Measurements from ENCODE around the gene LGI2. TPM values are rescaled to one million over a fixed set of nuclear protein-coding genes. Genes with fewer than 3 reads are reported as not detected.

The LGI2 gene, protein sequence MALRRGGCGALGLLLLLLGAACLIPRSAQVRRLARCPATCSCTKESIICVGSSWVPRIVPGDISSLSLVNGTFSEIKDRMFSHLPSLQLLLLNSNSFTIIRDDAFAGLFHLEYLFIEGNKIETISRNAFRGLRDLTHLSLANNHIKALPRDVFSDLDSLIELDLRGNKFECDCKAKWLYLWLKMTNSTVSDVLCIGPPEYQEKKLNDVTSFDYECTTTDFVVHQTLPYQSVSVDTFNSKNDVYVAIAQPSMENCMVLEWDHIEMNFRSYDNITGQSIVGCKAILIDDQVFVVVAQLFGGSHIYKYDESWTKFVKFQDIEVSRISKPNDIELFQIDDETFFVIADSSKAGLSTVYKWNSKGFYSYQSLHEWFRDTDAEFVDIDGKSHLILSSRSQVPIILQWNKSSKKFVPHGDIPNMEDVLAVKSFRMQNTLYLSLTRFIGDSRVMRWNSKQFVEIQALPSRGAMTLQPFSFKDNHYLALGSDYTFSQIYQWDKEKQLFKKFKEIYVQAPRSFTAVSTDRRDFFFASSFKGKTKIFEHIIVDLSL
- 0.03 TPM for polyA plus RNA-seq (2013, experiment 1 of 2)
- polyA plus RNA-seq (2013, experiment 2 of 2), result 0.04 TPM

DNA sequence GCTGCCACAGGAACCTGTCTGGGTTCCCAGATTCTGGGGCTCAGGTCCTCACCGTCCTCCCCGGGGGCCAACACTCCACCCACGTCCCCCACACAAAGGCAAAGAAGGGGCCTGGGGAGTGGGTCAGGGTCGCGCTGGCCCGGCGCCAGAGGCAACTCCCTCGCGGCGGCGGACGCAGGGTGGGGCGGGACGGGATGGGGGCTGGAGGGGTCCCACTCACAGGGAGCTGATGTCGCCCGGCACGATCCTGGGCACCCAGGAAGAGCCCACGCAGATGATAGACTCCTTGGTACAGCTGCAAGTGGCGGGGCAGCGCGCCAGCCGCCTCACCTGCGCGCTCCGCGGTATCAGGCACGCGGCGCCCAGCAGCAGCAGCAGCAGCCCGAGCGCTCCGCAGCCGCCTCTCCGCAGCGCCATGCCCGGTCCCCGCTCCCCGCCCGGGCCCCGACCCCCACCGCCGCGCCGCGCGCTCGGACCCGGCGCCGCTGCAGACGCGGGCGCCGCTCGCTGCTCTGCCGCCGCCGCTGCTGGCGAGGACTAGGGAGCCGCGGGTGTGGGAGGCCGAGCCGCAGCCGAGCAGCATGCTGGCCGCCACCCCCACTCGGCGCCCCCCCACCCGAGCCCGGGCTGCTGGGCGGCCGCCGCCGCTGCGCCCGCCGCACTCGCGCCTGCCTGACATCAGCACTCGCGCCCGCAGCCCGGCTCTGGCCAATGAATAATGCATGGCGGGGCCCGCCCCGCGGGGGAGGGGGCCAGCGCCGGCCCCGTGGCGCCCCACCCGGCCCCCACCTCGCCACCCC lies at the start of gene LGI2:
LGI2 (minus strand) TSS at position 670 of the 800 bp plus-strand sequence; CDS start at position 417, 253 bp downstream.
- H3K4me2 ChIP-seq (ENCODE audit: low read length, poor library complexity, severe bottlenecking), result peak within 1 kb of the TSS; percentile 91
- H3K14ac ChIP-seq (ENCODE audit: low read length in 2 of 2), result no peak within 1 kb of the TSS
- peaks cover 8% of the 10 kb centered on the region for H3K4me1 ChIP-seq (ENCODE audit: control insufficient read depth, insufficient read depth, low read depth, low read length)
- H3K18ac ChIP-seq (ENCODE audit: low read depth in 1 of 2, low read length in 2 of 2), result no peak within 1 kb of the TSS
- no peak within 1 kb of the TSS for H2BK15ac ChIP-seq (ENCODE audit: low read depth, poor library complexity, severe bottlenecking)
- DNase-seq, result no peak
- H2BK120ac ChIP-seq (ENCODE audit: low read depth, low read length), result no peak within 1 kb of the TSS
- no peak within 1 kb of the TSS for H3K4ac ChIP-seq (ENCODE audit: low read depth in 1 of 2, low read length in 2 of 2)
- no peak within 1 kb of the TSS for H4K91ac ChIP-seq (ENCODE audit: low read length)
- H2BK12ac ChIP-seq (ENCODE audit: low read length in 2 of 2), result no peak within 1 kb of the TSS
- peak within 1 kb of the TSS; percentile 56 to 77 for H3K4me3 ChIP-seq (ENCODE audit: insufficient read depth in 1 of 2, low read depth in 1 of 2, low read length in 2 of 2)
- no peak within 1 kb of the TSS for H3K23ac ChIP-seq (ENCODE audit: low read length in 2 of 2)
- no peaks in the 10 kb centered on the region for H3K9me3 ChIP-seq (ENCODE audit: control insufficient read depth, low read length)
- H3K79me1 ChIP-seq (replicated peaks; ENCODE audit: low read length, poor library complexity, severe bottlenecking), result no peaks in the 10 kb centered on the region
- H2AK5ac ChIP-seq (ENCODE audit: low read length, severe bottlenecking), result no peak within 1 kb of the TSS
- no peak within 1 kb of the TSS for H3K27ac ChIP-seq (ENCODE audit: low read length, poor library complexity, severe bottlenecking)
- no peak within 1 kb of the TSS for H2BK5ac ChIP-seq (ENCODE audit: low read depth, low read length, poor library complexity, severe bottlenecking)
- no peak within 1 kb of the TSS for H4K8ac ChIP-seq (ENCODE audit: low read length)
- H3K36me3 ChIP-seq (ENCODE audit: control insufficient read depth in 1 of 2, insufficient read depth in 2 of 2, low read depth in 1 of 2, low read length in 2 of 2), result peaks cover 0 to 5% of the 10 kb centered on the region in 2 experiments
- no peak within 1 kb of the TSS for H2AFZ ChIP-seq (ENCODE audit: low read depth, low read length)
- WGBS, result 0% methylated on average over 17 of the region's 92 CpGs
- peak within 1 kb of the TSS; percentile 71 for H3K9ac ChIP-seq (ENCODE audit: low read length)
- peaks cover 20 to 70% of the 10 kb centered on the region in 2 experiments for H3K27me3 ChIP-seq (ENCODE audit: control insufficient read depth in 1 of 2, insufficient read depth in 1 of 2, low read length in 2 of 2)

- Histone ChIP-seq H3K4me2 (ENCODE audit: low read length, poor library complexity, severe bottlenecking) (no peak overlapping the region), H3K18ac (ENCODE audit: low read depth in 1 of 2, low read length in 2 of 2) (no peak overlapping the region), H4K8ac (ENCODE audit: low read length) (no peak overlapping the region), H3K4me1 (ENCODE audit: control insufficient read depth, insufficient read depth, low read depth, low read length) (no peaks in the 10 kb centered on the region), H3K9me3 (ENCODE audit: control insufficient read depth, low read length) (peaks cover 12% of the 10 kb centered on the region), H2BK120ac (ENCODE audit: low read depth, low read length) (no peak overlapping the region), H2BK15ac (ENCODE audit: low read depth, poor library complexity, severe bottlenecking) (no peak overlapping the region), H3K4ac (ENCODE audit: low read depth in 1 of 2, low read length in 2 of 2) (no peak overlapping the region), H2AFZ (ENCODE audit: low read depth, low read length) (no peak overlapping the region), H2BK12ac (ENCODE audit: low read length in 2 of 2) (no peak overlapping the region), H3K9ac (ENCODE audit: low read length) (no peak overlapping the region), H2AK5ac (ENCODE audit: low read length, severe bottlenecking) (no peak overlapping the region), H2BK5ac (ENCODE audit: low read depth, low read length, poor library complexity, severe bottlenecking) (no peak overlapping the region), H3K79me1 (replicated peaks; ENCODE audit: low read length, poor library complexity, severe bottlenecking) (no peaks in the 10 kb centered on the region), H3K27me3 (ENCODE audit: control insufficient read depth in 1 of 2, insufficient read depth in 1 of 2, low read length in 2 of 2) (peaks cover 28 to 34% of the 10 kb centered on the region in 2 experiments), H3K14ac (ENCODE audit: low read length in 2 of 2) (no peak overlapping the region), H3K4me3 (ENCODE audit: insufficient read depth in 1 of 2, low read depth in 1 of 2, low read length in 2 of 2) (no peak overlapping the region), H3K23ac (ENCODE audit: low read length in 2 of 2) (no peak overlapping the region), H4K91ac (ENCODE audit: low read length) (no peak overlapping the region), H3K36me3 (ENCODE audit: control insufficient read depth in 1 of 2, insufficient read depth in 2 of 2, low read depth in 1 of 2, low read length in 2 of 2) (no peaks in the 10 kb centered on the region), H3K27ac (ENCODE audit: low read length, poor library complexity, severe bottlenecking) (no peak overlapping the region)
- WGBS, result 76% methylated on average over 4 of the region's 4 CpGs
- DNase-seq, result no peak
These were observed 47.8 kb upstream of the LGI2 start for GRCh38 chr4:25078523-25078922.

- Histone ChIP-seq H3K9me3 (ENCODE audit: control insufficient read depth, low read length) (peaks cover 13% of the 10 kb centered on the region), H3K27ac (ENCODE audit: low read length, poor library complexity, severe bottlenecking) (no peak overlapping the region), H3K9ac (ENCODE audit: low read length) (no peak overlapping the region), H3K4me3 (ENCODE audit: insufficient read depth in 1 of 2, low read depth in 1 of 2, low read length in 2 of 2) (no peak overlapping the region), H3K4me2 (ENCODE audit: low read length, poor library complexity, severe bottlenecking) (no peak overlapping the region), H3K36me3 (ENCODE audit: control insufficient read depth in 1 of 2, insufficient read depth in 2 of 2, low read depth in 1 of 2, low read length in 2 of 2) (no peaks in the 10 kb centered on the region), H3K4me1 (ENCODE audit: control insufficient read depth, insufficient read depth, low read depth, low read length) (no peaks in the 10 kb centered on the region), H3K14ac (ENCODE audit: low read length in 2 of 2) (no peak overlapping the region), H4K8ac (ENCODE audit: low read length) (no peak overlapping the region), H2BK5ac (ENCODE audit: low read depth, low read length, poor library complexity, severe bottlenecking) (no peak overlapping the region), H3K18ac (ENCODE audit: low read depth in 1 of 2, low read length in 2 of 2) (no peak overlapping the region), H2BK120ac (ENCODE audit: low read depth, low read length) (no peak overlapping the region), H3K27me3 (ENCODE audit: control insufficient read depth in 1 of 2, insufficient read depth in 1 of 2, low read length in 2 of 2) (peaks cover 24 to 35% of the 10 kb centered on the region in 2 experiments), H3K23ac (ENCODE audit: low read length in 2 of 2) (no peak overlapping the region), H2BK15ac (ENCODE audit: low read depth, poor library complexity, severe bottlenecking) (no peak overlapping the region), H2AFZ (ENCODE audit: low read depth, low read length) (no peak overlapping the region), H2AK5ac (ENCODE audit: low read length, severe bottlenecking) (no peak overlapping the region), H3K4ac (ENCODE audit: low read depth in 1 of 2, low read length in 2 of 2) (no peak overlapping the region), H2BK12ac (ENCODE audit: low read length in 2 of 2) (no peak overlapping the region), H4K91ac (ENCODE audit: low read length) (no peak overlapping the region), H3K79me1 (replicated peaks; ENCODE audit: low read length, poor library complexity, severe bottlenecking) (no peaks in the 10 kb centered on the region)
- WGBS, result 55% methylated on average over 2 of the region's 3 CpGs
- DNase-seq, result no peak
These were observed 46.1 kb upstream of the LGI2 start for GRCh38 chr4:25076625-25077398.
